Hematopoietic multipotent progenitor cell treated with erythropoietin and hydrocortisone succinate and interleukin-3 and kit ligand, for 17 days (in vitro differentiated cells): ENCODE results near the gene NPHP4.

ENCODE experiments used
- DNase-seq: peaks from one replicate; pipeline ENCODE4 v3.0.0-alpha.2; 2015; ENCODE audit warnings: low spot score

The NPHP4 gene

DNA sequence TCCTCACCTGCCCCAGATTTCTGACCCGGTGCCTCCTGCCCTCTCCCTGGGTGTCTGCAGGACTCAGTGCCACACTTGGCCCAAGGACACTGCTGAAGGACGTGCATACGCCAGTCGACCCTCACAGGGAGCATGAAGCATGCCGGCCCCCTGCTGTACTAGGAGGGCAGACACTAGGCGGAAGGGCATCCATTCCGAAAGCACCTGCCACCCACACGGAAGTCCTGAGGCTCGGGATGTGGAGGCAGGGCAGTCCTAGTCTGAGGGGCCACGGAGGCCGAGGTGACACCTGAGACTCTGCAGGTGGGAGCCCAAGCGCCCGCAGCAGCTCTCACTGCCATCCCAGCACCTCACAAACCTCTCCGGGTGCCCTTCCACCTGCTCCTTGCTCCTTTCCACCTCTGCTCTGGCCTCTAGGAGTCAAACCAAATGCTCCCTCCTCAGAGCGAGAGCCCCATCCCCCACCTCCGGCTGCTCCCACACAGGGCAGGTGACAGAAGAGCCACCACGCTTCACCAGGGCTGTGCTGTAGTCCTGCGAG is 2.4 kb downstream of the NPHP4 start:
- no peak for DNase-seq

DNA sequence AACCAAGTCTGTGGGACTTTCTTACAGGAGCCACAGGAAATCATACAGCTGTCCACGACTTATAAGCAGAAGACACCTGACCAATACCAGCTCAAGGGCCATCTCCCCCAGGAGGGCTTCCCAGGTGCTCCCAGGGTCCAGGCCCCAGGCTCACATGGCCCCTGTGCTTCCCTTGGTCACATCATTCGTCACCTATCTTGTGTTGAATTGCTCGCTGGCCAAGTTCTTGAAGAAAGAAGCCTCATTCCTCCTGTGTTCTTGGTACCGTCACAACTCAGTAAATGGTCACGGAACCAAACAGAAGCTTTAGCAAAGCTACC is 3.0 kb downstream of the NPHP4 start:
- no peak for DNase-seq

DNA sequence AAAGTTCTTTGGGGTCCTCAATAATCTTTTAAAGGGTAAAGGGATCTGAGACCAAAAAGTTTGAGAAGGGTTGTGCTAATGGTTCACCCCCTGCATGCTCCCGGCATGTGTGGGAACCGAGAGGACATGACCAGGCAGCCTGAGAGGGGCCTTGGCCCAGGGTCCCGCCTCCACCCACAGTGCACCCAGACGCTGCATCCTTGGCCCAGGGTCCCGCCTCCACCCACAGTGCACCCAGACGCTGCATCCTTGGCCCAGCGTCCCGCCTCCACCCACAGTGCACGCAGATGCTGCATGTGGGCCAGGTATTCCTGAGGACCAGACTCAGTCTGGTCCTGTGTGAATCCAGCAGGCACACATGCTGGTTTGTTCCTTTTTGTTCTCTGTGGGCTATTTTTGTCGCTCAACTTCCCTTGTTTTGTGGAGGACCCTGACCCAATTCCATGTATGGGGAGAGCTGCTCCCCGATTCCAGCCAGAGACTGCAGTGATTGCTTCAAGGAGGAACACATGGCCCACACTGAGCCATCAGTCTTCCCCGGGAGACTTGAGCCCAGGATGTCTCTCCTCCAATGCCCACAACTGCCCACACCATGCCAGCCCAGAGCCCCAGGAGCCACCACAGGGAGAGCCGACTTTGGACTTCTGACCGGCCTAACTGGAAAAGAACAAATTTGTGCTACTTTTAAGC is 3.5 kb downstream of the NPHP4 start:
- DNase-seq = no peak

DNA sequence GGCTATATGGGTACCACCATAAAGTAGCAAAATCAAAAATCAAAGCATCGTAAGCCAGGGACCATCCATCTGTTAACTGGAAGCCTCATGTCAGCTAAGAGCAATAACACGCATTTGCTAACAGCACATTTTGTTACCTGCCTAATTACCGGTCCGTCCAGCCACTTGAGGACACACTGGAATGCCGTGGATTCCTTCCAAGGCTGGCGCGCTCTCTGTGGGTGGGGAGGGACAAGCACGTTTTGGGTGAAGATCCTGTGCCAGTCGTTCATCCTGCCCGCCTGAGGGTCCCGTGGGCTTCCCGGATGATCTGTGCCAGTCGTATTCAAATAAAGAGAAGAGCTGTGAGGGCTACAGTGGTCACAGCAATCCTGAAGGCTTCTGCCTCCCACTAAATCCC is 6.2 kb downstream of the NPHP4 start:
- DNase-seq = no peak

DNA sequence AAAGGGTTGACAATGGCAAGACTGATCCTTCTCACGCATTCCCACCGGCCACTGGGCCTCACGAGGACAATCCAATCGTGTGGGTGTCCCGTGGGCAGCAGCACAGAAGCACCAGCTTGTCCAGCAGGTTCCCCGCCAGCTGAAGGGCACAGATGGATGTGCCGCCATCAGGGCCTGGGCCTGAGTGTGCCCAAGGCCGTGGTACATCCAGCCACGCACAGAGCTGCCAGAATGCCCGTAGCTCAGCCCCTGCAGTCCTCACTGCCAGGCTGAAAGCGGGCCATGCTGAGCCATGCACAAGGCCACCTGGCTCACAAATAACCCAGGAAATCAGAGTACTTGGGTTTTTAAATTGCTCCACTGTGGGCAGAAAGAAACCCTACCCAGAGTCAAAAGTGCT is 7.0 kb downstream of the NPHP4 start:
- no peak for DNase-seq

DNA sequence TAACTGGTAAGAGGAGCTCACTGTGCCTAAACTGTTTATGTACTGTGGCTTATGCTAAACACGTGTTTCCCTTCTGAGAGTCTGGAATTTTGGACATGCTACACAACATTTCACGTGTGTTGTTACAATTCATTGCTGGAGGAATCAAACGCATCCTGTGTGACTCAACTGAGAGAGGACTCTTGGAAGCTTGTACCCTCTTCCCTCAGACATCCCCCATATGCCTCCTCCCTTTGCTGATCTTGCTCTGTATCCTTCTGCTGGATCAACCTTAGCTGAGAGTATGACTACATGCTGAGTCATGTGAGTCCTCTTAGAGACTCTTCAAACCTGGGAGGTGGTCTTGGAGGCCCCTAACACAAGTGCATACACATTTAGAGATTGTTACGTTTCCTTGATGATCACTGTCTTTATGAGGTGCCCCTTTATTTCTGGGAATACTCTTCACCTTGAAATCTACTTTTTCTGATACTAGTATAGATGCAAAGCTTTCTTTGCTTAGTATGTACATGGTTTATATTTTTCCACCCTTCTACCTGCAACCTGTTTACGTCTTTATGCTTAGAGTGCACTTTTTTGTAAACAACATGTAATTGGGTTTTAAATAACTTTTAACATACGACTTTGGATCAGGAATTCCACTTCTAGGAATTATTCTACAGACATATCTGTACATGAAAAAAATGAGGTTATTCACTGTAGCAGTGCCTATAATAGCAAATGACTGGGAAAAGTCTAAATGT is 8.7 kb downstream of the NPHP4 start:
- no peak for DNase-seq

DNA sequence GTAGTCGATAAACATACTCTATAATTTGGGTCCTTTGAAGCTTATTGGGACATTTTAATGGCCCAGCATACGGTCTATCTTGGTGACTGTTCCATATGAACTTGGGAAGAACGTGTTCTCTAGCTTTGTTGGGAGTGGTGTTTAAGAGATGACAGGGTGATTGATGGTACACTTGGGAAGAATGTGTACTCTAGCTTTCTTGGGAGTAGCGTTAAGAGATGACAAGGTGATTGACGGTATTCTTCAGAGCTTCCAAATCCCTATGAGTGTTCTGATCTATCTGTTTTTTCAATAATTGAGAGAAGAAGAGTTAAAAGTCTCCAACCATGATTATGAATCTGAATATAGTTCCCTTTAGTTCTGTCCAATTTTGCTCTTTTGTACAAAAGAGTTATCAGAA is 9.4 kb downstream of the NPHP4 start:
- no peak for DNase-seq

DNA sequence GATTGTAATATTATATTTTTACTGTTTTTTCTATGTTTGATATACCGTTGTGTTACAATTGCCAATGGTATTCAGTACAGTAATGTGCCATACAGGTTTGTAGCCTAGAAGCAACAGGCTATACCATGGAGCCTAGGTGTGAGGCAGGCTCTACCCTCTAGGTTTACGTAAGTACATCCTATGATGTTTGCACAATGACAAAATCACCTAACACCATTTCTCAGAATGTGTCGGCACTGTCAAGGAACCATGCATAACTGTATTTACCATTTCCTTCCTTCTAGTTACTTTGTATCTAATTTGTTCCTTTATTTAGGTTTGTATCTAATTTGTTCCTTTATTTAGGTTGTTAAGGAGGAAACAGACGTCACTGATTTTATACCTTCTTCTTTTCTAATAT is 9.9 kb downstream of the NPHP4 start:
- no peak for DNase-seq

DNA sequence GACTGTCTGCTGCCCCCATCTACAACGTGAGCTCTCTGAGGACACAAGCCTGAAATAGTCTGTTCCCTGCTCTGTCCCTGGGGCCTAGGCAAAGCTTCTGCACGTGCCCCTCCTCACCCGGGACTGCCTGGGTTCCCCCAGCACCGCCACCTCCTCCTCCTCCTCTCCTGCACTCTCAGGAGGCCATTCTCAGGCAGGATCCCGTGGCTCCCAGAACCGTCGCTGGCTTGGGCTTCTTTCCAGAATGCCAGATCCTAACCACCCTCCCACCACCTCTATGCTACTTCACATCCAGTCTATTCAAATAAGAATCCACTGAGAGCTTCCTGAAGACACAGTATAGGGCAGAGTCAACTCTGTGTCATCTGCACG is 11.2 kb downstream of the NPHP4 start:
- no peak for DNase-seq

DNA sequence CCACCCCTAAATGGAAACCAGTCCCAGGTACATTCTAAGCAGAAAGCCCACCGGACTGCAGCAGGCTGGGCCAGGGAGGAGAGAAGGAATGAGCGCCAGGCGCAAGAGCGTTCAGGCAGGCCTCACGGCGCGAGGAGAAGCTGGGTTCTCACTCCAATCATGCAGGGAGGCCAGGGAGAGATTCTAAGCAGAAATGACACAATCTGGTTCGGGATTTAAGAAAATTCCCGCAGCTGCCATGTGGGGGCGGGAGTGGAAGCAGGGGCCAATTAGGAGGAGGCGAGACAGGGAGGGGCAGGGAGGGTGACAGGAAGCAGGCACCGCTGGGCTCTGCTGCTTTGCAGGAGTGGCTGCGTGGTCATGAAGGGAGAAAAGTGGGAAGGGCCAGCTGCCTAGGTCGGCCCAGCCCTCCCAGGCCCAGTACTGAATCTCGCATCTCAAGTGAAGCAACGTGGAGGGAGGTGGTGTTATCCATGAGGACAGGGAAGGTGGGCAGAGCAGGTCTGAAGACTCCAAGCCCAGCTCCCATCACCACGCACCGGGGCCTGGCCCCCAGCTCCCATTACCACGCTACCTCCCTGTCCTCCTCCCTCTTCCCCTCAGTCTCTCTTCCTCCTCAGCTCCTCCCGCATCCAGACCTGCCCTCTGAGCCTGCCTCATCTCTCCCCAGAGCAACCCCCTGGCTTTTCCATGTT is 11.8 kb downstream of the NPHP4 start:
- DNase-seq = no peak

DNA sequence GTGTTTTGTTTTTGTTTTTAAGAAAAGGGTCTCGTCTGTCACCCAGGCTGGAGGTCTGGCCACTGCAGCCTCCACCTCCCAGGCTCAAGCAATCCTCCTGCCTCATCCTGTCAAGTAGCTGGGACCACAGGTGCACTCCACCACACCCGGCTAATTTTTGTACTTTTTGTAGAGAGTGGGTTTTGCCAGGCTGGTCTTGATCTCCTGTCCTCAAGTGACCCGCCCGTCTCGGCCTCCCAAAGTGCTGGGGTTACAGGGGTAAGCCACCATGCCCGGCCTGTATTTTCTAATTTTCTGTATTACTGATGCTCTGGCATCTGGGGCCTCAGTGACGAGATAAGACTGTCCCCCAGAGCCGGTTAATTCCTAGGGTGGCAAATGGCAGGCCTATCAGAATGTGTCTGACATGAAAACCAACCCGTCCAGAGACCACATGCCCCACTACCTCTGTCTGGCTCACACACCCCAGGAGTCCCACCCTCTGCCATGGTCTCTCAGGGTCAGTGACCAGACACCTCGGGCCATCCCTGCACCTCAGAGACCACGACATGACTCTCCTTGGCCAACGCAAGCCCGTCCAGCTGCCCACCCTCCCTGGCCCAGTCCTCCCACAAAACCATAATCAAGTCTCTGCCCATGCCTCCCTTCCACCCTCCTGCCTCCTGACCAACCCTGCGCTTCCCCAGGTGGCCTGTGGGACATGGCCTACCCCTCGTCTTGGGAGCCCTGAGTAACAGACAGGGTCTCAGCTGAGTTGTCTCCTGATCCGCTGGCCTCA is 12.5 kb downstream of the NPHP4 start:
- no peak for DNase-seq

DNA sequence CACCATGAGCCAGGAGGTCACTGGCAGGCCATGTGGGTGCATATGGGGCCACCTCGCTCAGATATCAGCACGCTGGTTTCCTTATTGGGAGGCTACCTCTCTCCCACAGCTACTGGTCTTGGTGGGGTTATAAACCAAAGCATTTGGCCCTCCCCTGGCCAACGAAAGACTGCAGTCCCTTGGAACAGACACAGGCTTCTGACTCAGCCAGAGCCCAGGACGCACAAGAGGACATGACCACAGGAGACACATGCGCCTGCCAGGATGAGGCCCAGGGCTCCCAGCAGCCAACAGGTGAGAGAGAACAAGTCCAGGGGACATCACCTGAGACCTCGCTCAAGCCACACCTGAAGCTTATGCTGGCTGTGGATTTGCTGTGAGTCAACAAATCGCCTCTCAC is 13.8 kb downstream of the NPHP4 start:
- no peak for DNase-seq

DNA sequence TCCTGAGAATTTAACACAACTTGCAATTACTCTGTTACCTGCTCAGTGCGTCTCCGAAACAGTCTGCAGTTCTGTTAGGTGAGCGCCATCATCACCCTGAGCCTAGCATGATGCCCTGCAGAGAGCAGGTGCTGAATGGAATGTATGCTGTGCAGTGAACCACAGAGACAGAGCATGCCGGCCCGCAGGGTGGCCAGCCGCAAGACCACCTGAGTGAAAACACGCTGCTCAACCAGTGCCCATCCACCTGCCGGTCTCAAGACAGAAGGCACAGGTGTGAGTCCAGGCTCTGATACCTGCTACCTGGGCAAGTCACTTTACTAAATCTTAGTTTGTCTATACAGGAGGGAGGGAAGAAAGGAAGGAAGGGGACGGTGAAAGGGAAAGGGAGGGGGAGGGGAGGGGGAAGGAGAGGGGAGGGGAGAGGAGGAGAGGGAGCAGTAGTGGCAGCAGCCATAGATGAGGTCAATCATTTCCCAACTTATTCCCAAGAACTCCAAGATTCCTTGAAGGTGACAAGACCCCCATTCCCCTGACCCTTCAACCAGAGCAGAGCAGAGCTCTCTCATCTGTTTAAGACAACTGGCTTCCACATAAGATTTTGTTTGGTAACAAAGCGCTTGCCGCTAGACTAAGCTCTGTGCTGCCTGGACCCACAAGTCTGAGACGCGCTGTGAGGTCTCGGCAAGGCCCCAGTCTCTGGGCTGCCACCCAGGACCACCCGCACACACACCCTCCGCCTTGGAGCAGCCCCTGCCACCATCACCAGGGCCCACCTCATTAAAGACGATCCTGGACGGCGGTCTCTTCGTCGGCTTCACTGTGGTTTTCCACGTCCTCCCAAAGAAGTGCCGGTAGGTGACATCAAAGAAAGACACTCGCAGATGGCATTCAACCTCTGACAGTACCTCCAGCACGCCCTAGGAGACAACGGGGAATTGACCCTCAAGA is 14.5 kb downstream of the NPHP4 start:
- no peak for DNase-seq

DNA sequence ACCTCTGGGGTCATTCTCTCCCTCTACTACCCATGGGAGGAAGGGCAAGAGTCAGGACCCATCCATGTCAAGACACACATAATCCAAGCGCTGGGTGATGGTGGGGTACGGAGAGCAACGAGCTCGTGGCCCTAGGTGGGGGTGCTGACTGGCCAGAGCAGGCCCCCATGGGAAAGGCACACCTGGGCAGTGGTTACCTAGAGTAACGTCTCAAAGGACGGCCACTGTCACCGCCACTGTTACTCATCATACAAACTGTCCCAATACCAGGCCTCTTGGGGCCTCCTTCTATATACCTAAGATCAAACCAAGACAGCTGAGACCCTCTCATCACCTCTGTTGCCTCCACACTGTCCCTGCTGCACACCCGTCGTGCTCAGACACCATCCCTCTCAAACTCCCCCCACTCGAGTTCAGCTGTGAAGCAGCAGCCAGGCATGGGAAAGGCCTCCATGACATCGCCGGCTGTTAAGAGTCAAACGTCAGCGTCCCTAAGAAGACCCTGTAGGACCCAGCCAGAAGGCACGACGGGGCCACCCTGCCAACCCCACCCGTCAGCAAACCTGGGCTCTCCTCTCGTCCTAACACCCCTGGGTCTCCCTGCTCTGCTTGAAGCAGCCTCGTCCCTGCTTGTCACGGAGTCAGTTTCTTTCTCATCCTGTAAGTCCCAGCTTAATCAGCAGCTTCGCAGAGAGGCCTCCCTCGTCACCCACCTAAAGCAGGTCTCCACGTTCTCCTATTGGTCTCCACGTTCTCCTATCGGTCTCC is 15.3 kb downstream of the NPHP4 start:
- no peak for DNase-seq

DNA sequence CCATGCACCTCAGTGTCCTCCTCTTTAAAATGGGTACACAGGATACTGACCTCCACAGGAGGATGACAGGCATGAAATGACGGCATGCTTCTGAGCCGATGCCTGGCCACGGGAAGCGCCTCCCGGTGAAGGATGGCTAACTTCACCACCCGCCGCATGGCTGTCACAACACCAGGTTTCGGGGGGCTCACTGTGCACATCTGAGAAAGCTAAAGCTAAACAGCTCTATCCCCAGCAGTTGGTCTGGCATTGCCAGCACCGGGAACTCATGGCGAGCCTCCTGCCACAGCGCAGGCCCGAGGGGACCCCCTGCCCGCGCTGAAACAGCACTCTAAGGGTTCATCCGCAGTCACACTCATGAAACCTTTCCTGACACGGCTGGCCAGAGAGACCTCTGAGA is 16.0 kb downstream of the NPHP4 start:
- no peak for DNase-seq

DNA sequence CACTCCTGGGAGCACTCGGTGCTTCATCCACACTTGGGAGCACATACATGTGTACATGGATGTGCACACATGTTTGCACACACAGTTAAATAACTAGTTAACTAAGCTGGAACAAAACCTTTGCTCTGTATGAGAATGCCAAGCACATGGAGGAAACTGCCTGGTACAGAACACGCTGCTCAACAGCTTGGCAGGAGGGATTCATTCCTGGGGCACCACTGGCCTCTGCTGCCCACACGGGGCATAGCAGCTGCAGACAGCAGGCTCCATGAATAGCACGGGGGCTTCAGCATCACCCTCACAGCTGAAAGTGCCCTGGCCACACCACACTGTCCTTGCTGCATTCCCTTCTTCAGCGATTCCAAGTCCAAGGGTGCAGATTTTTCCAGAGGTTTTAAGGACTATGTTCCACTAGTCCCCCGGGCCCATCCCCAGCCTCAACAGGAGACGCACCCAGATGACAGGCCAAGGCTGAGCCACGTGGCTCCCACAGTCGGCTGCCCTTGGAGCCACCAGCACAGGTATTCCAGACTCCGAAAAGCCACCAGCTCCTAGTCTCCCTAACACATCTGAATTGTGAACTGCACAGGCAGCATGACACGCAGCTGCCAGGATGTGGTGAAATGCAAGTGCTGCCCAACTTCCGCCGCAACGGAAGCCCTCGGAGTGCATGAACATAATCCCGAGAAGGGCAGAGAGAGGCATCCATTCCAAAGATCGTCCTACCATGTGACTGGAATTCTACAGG is 16.9 kb downstream of the NPHP4 start:
- DNase-seq = no peak

DNA sequence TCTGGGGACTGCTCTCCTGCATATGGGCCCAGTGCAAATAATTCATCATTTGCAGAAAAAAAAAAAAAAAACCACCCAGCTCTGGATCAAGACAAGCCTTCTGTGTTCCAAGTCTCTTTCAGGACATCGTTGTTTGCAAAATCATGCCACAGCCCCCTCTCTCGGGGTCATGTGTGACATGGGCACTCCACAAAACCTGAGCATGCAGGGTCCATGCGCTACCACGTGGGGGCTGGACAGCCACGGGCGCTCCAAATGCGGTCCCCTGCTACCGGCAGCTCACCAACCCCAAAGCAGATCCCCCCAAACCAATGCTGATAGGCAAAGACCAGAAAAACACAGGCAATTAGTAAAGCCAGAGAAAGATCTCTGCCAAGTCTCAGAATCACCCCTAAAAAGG is 17.6 kb downstream of the NPHP4 start:
- no peak for DNase-seq

DNA sequence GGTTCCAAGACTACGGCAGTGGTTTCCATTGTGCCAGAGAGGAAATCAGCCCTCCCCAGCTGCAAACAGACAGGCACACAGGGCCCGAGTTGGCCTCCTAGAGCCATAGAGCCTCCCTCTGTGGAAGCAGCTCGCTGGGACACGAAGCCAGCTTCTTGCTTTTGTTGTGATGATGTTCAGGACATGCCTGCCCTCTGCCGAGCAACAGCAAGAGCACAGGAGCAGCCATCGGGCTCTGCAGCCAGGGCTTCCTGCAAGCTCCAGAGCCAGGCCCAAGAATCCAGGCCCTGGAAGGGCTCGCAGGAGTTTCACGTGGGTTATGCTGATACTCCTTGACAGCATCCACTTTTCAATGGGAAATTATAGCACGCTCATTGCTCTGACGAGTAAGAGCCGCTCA is 18.5 kb downstream of the NPHP4 start:
- no peak for DNase-seq

DNA sequence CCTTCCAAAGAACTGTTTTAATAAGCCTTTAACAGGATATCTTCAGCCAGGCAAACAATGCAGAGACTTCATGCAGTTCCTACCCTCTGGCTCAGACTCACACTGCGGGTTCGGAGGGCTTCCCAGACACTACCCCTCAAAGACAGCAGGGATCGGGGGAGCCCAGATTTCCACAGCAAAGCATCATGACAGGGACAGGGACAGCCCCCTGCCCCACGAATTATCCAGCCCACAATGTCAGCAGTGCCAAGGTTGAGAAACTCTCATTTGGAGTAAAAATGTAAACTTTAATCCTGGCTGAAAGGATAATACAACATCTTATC is 20.1 kb downstream of the NPHP4 start:
- DNase-seq = no peak
